ENCODE data around the gene CSNK1D. TPM values are rescaled to one million over a fixed set of nuclear protein-coding genes. Genes with fewer than 3 reads are reported as not detected.

Gene CSNK1D
- total RNA-seq, 1 experiment from 2014 or later = 196 TPM

GRCh38 chr17:82240506-82241182 is 32.9 kb downstream of the CSNK1D start:
- Mint-ChIP-seq H3K27ac (ENCODE audit: unreplicated experiment) (peak overlapping the region; percentile 35), H3K36me3 (ENCODE audit: insufficient read depth, unreplicated experiment) (peaks cover 78% of the 10 kb centered on the region), H3K27me3 (ENCODE audit: insufficient read depth, unreplicated experiment) (no peaks in the 10 kb centered on the region), H3K4me3 (ENCODE audit: unreplicated experiment) (peak overlapping the region; percentile 22), H3K9me3 (ENCODE audit: unreplicated experiment) (no peaks in the 10 kb centered on the region), H3K4me1 (ENCODE audit: low read depth, unreplicated experiment) (peaks cover 13% of the 10 kb centered on the region)
- ChIA-PET POLR2A (no interaction called here), CTCF (interaction anchor here (0.5 kb wide), 1 partner anchor 13 kb away, joined by 5 read pairs; no protein-coding TSS in a partner anchor)
- intact Hi-C loops (cut with micrococcal nuclease; ENCODE audit: unreplicated experiment) = no loop called here
- no peak for DNase-seq
- peaks cover 11% of the 10 kb centered on the region for H3K36me3 ChIP-seq (ENCODE audit: control insufficient read depth, insufficient read depth, low read length)
- peaks cover 11% of the 10 kb centered on the region for H3K4me1 ChIP-seq
- H3K27me3 ChIP-seq (replicated peaks; ENCODE audit: control insufficient read depth, insufficient read depth, low read length) = no peaks in the 10 kb centered on the region
- no peak overlapping the region for H3K4me3 ChIP-seq (ENCODE audit: low read depth, low read length)
- no TSS peak for BruUV-seq (replicated peaks)
- H3K9me3 ChIP-seq = no peaks in the 10 kb centered on the region
- no peak for TF ChIP-seq CTCF (IDR thresholded peaks at IDR 0.05; ENCODE audit: insufficient read depth in 1 of 2, low read depth in 1 of 2, low read length in 1 of 2, severe bottlenecking in 1 of 2, unreplicated experiment in 1 of 2)

GRCh38 chr17:82239926-82240505 is 33.5 kb downstream of the CSNK1D start:
- Histone ChIP-seq H3K4me1 (peaks cover 17% of the 10 kb centered on the region), H3K36me3 (ENCODE audit: control insufficient read depth, insufficient read depth, low read length) (peaks cover 8% of the 10 kb centered on the region), H3K9me3 (no peaks in the 10 kb centered on the region), H3K4me3 (ENCODE audit: low read depth, low read length) (no peak overlapping the region), H3K27me3 (replicated peaks; ENCODE audit: control insufficient read depth, insufficient read depth, low read length) (no peaks in the 10 kb centered on the region)
- POLR2A ChIA-PET = no interaction called here
- Mint-ChIP-seq H3K27me3 (ENCODE audit: insufficient read depth, unreplicated experiment) (no peaks in the 10 kb centered on the region), H3K9me3 (ENCODE audit: unreplicated experiment) (no peaks in the 10 kb centered on the region), H3K27ac (ENCODE audit: unreplicated experiment) (peak overlapping the region; percentile 35), H3K36me3 (ENCODE audit: insufficient read depth, unreplicated experiment) (peaks cover 76% of the 10 kb centered on the region), H3K4me1 (ENCODE audit: low read depth, unreplicated experiment) (peaks cover 13% of the 10 kb centered on the region), H3K4me3 (ENCODE audit: unreplicated experiment) (no peak overlapping the region)
- intact Hi-C loops (cut with micrococcal nuclease; ENCODE audit: unreplicated experiment) = no loop called here
- CTCF ChIA-PET = interaction anchor here (0.5 to 0.6 kb wide), 2 partner anchors 14 to 138 kb away, joined by 3 to 5 read pairs; no protein-coding TSS in a partner anchor
- TF ChIP-seq CTCF (IDR thresholded peaks at IDR 0.05; ENCODE audit: insufficient read depth in 1 of 2, low read depth in 1 of 2, low read length in 1 of 2, severe bottlenecking in 1 of 2, unreplicated experiment in 1 of 2) = no peak
- BruUV-seq (replicated peaks) = no TSS peak
- no peak for DNase-seq

GRCh38 chr17:82239401-82239925 is 34.0 kb downstream of the CSNK1D start:
- H3K36me3 Mint-ChIP-seq (ENCODE audit: insufficient read depth, unreplicated experiment) = peaks cover 75% of the 10 kb centered on the region
- no peak overlapping the region for H3K4me3 ChIP-seq (ENCODE audit: low read depth, low read length)
- CTCF ChIA-PET = interaction anchor here (0.6 kb wide), 1 partner anchor 138 kb away, joined by 3 read pairs; no protein-coding TSS in a partner anchor
- H3K9me3 Mint-ChIP-seq (ENCODE audit: unreplicated experiment) = no peaks in the 10 kb centered on the region
- no peak overlapping the region for H3K4me3 Mint-ChIP-seq (ENCODE audit: unreplicated experiment)
- H3K27me3 Mint-ChIP-seq (ENCODE audit: insufficient read depth, unreplicated experiment) = no peaks in the 10 kb centered on the region
- intact Hi-C loops (cut with micrococcal nuclease; ENCODE audit: unreplicated experiment) = no loop called here
- peaks cover 6% of the 10 kb centered on the region for H3K36me3 ChIP-seq (ENCODE audit: control insufficient read depth, insufficient read depth, low read length)
- DNase-seq = no peak
- BruUV-seq (replicated peaks) = no TSS peak
- H3K27me3 ChIP-seq (replicated peaks; ENCODE audit: control insufficient read depth, insufficient read depth, low read length) = no peaks in the 10 kb centered on the region
- H3K4me1 Mint-ChIP-seq (ENCODE audit: low read depth, unreplicated experiment) = peaks cover 7% of the 10 kb centered on the region
- H3K9me3 ChIP-seq = no peaks in the 10 kb centered on the region
- TF ChIP-seq CTCF (IDR thresholded peaks at IDR 0.05; ENCODE audit: insufficient read depth in 1 of 2, low read depth in 1 of 2, low read length in 1 of 2, severe bottlenecking in 1 of 2, unreplicated experiment in 1 of 2) = no peak
- POLR2A ChIA-PET = no interaction called here
- peak overlapping the region; percentile 39 for H3K27ac Mint-ChIP-seq (ENCODE audit: unreplicated experiment)
- peaks cover 23% of the 10 kb centered on the region for H3K4me1 ChIP-seq

Data from Caco-2 (cell line).